MV-4-11 (cell line): Measurements from ENCODE around the gene SLC44A1.

ENCODE experiments used
- DNase-seq: peaks from one replicate; lab custom pipeline; 2025; lab: John Stamatoyannopoulos, UW

The SLC44A1 gene

GRCh38 chr9:105273731-105274130 is 29.3 kb downstream of the SLC44A1 start:
- DNase-seq = no peak

- DNase-seq = no peak
These were observed 30.7 kb downstream of the SLC44A1 start for GRCh38 chr9:105275111-105275510.

GRCh38 chr9:105275938-105276337 is 31.5 kb downstream of the SLC44A1 start:
- no peak for DNase-seq

- no peak for DNase-seq
These were observed 34.3 kb downstream of the SLC44A1 start for GRCh38 chr9:105278751-105279150.

- peak; percentile 19 for DNase-seq
These were observed 36.2 kb downstream of the SLC44A1 start for GRCh38 chr9:105280691-105281090.

- no peak for DNase-seq
These were observed 36.8 kb downstream of the SLC44A1 start for GRCh38 chr9:105281272-105281671.

GRCh38 chr9:105281926-105282325 is 37.5 kb downstream of the SLC44A1 start:
- no peak for DNase-seq

GRCh38 chr9:105282870-105283621 is 38.6 kb downstream of the SLC44A1 start:
- DNase-seq = peak; percentile 37

GRCh38 chr9:105283795-105284194 is 39.3 kb downstream of the SLC44A1 start:
- DNase-seq = no peak

GRCh38 chr9:105284463-105284862 is 40.0 kb downstream of the SLC44A1 start:
- no peak for DNase-seq

GRCh38 chr9:105286098-105286497 is 41.6 kb downstream of the SLC44A1 start:
- no peak for DNase-seq

GRCh38 chr9:105289305-105289704 is 44.9 kb downstream of the SLC44A1 start:
- DNase-seq = no peak

GRCh38 chr9:105290418-105290817 is 46.0 kb downstream of the SLC44A1 start:
- peak; percentile 38 for DNase-seq

GRCh38 chr9:105290954-105291353 is 46.5 kb downstream of the SLC44A1 start:
- no peak for DNase-seq

GRCh38 chr9:105291422-105291859 is 47.0 kb downstream of the SLC44A1 start:
- DNase-seq = peak; percentile 31

- no peak for DNase-seq
These were observed 47.5 kb downstream of the SLC44A1 start for GRCh38 chr9:105291938-105292337.

GRCh38 chr9:105293408-105293807 is 49.0 kb downstream of the SLC44A1 start:
- no peak for DNase-seq

GRCh38 chr9:105295201-105295550 is 50.7 kb downstream of the SLC44A1 start:
- no peak for DNase-seq

- DNase-seq = no peak
These were observed 51.5 kb downstream of the SLC44A1 start for GRCh38 chr9:105295986-105296385.

GRCh38 chr9:105296445-105296844 is 52.0 kb downstream of the SLC44A1 start:
- DNase-seq = no peak

- peak; percentile 49 for DNase-seq
These were observed 52.4 kb downstream of the SLC44A1 start for GRCh38 chr9:105296877-105297287.

GRCh38 chr9:105297442-105298075 is 53.1 kb downstream of the SLC44A1 start:
- no peak for DNase-seq

- peak; percentile 73 for DNase-seq
These were observed 54.9 kb downstream of the SLC44A1 start for GRCh38 chr9:105299190-105299854.
